HepG2 (cell line): ENCODE results near the gene GRB2. TPM values are rescaled to one million over a fixed set of nuclear protein-coding genes. Genes with fewer than 3 reads are reported as not detected.

ENCODE experiments used
- FOXM1 ChIP-seq: sonication (generic); formaldehyde crosslinking; IDR thresholded peaks from 2 replicates; pipeline ENCODE4 v1.5.0; 2020; ENCODE audit warnings: missing genetic modification reagents
- GLI4 ChIP-seq: sonication (generic); formaldehyde crosslinking; IDR thresholded peaks from 2 replicates; pipeline ENCODE4 v1.5.1; 2020; ENCODE audit warnings: missing genetic modification reagents, mild to moderate bottlenecking, moderate library complexity, borderline replicate concordance
- HNRNPL ChIP-seq: fragments of 200-400 bp; formaldehyde crosslinking; IDR thresholded peaks from 2 replicates; pipeline ENCODE4 v1.6.1; 2017; ENCODE audit warnings: mild to moderate bottlenecking, low read depth, low read length
- IRF1 ChIP-seq: sonication (generic); formaldehyde crosslinking; IDR thresholded peaks from 2 replicates; pipeline ENCODE4 v1.4.0; 2020; ENCODE audit warnings: low read depth, mild to moderate bottlenecking, missing genetic modification reagents
- KIAA2018 ChIP-seq: sonication (generic); formaldehyde crosslinking; IDR thresholded peaks from 2 replicates; pipeline ENCODE4 v1.5.0; 2020; ENCODE audit warnings: mild to moderate bottlenecking, missing genetic modification reagents, borderline replicate concordance
- KLF6 ChIP-seq: IDR thresholded peaks from 2 replicates; pipeline ENCODE4 v1.8.0; 2016; ENCODE audit warnings: missing biosample characterization, missing genetic modification reagents
- MEIS1 ChIP-seq: sonication (generic); formaldehyde crosslinking; IDR thresholded peaks from 2 replicates; pipeline ENCODE4 v1.9.0; 2021; ENCODE audit warnings: mild to moderate bottlenecking, missing genetic modification reagents, moderate library complexity, borderline replicate concordance
- MXD1 ChIP-seq: sonication (generic); formaldehyde crosslinking; IDR thresholded peaks from 2 replicates; pipeline ENCODE4 v1.4.0; 2020; ENCODE audit warnings: mild to moderate bottlenecking, missing genetic modification reagents
- POGK ChIP-seq: sonication (generic); formaldehyde crosslinking; conservative IDR thresholded peaks from 2 replicates; pipeline ENCODE4 v1.8.0; 2022; ENCODE audit warnings: mild to moderate bottlenecking, moderate library complexity, missing genetic modification reagents
- PRMT3 ChIP-seq: sonication (generic); formaldehyde crosslinking; IDR thresholded peaks from 2 replicates; pipeline ENCODE4 v1.8.1; 2022; ENCODE audit warnings: low read depth, mild to moderate bottlenecking, moderate library complexity, missing genetic modification reagents, borderline replicate concordance
- SOX5 ChIP-seq: IDR thresholded peaks from 2 replicates; pipeline ENCODE4 v1.6.1; 2016; ENCODE audit warnings: borderline replicate concordance
- TBP ChIP-seq: sonication (generic); formaldehyde crosslinking; IDR thresholded peaks from 2 replicates; pipeline ENCODE4 v1.5.0; 2020; ENCODE audit warnings: missing genetic modification reagents
- ZFP37 ChIP-seq: sonication (generic); formaldehyde crosslinking; IDR thresholded peaks from 2 replicates; pipeline ENCODE4 v1.4.0; 2020; ENCODE audit warnings: missing genetic modification reagents, borderline replicate concordance
- ZFY ChIP-seq: sonication (generic); formaldehyde crosslinking; IDR thresholded peaks from 2 replicates; pipeline ENCODE4 v1.4.0; 2020; ENCODE audit warnings: missing genetic modification reagents
- ZNF44 ChIP-seq: sonication (generic); formaldehyde crosslinking; IDR thresholded peaks from 2 replicates; pipeline ENCODE4 v1.5.1; 2020; ENCODE audit warnings: mild to moderate bottlenecking, missing genetic modification reagents
- polyA plus RNA-seq, 8 experiments: library from polyadenylated mRNA; depleted of rRNA in 3 of 8; stranded (reverse) in 7 of 8; unstranded in 1 of 8; fragments of >200 nt; fragmentation: Illumina TruSeq in 4 of 8; extraction: Trizol in 4 of 8; gene quantifications; 2 replicates each; pipeline versions ENCODE4 v1.2.1 to v1.2.3, GENCODE V29; 2011 to 2016; ENCODE audit warnings: low read depth in 4 of 8, missing spikeins in 1 of 8, mixed read lengths in 1 of 8; ENCODE audit not compliant: insufficient read depth in 1 of 8
- total RNA-seq, 5 experiments: library from RNA; depleted of rRNA; stranded (reverse); fragments of >200 nt; fragmentation: Illumina TruSeq; extraction: Trizol; gene quantifications; 2 replicates each; pipeline ENCODE4 v1.2.3, GENCODE V29; 2016; ENCODE audit warnings: low read depth in 1 of 5

GRB2 gene
- total and polyA plus RNA-seq, 2 of the 13 experiments (the other 11 are each of a cell fraction or from before 2014, with no cell fraction given), result 84.6 to 92.3 TPM

GRCh38 chr17:75289115-75289831, 116.2 kb downstream of the GRB2 start, which contains the start of gene SLC25A19 (continued):
- TF ChIP-seq KIAA2018 (CRISPR knock-in tag) (peak; percentile 65; the same call in 1 of the 2 replicates), POGK (no peak; the same call in 1 of the 2 replicates), PRMT3 (no peak), KLF6 (0 out of 2 replicates have a peak, but pooled peaks have one; percentile 79), IRF1 (CRISPR knock-in tag) (no peak; the same call in 1 of the 2 replicates), FOXM1 (no peak), MXD1 (CRISPR knock-in tag) (peak; percentile 98), SOX5 (0 out of 2 replicates have a peak, but pooled peaks have one; percentile 63), ZFY (CRISPR knock-in tag) (peak; percentile 85), TBP (peak; percentile 35; the same call in 1 of the 2 replicates), GLI4 (0 out of 2 replicates have a peak, but pooled peaks have one; percentile 50), MEIS1 (0 out of 2 replicates have a peak, but pooled peaks have one; percentile 72), ZNF44 (CRISPR knock-in tag) (0 out of 2 replicates have a peak, but pooled peaks have one; percentile 1), HNRNPL (no peak), ZFP37 (CRISPR knock-in tag) (peak; percentile 33; the same call in 1 of the 2 replicates)
